Caco-2 (cell line): ENCODE data around the gene JAKMIP3. TPM values are rescaled to one million over a fixed set of nuclear protein-coding genes. Genes with fewer than 3 reads are reported as not detected.

Source experiments
- BruUV-seq: library from RNA; stranded (reverse); fragments of 400-500 nt; replicated peaks from 2 replicates; lab custom pipeline; 2021; lab: Mats Ljungman, UMichigan
- CTCF ChIA-PET: fragments of 300-600 bp; sonication (Branson Sonifier 250); formaldehyde crosslinking; loops from one replicate; lab custom pipeline; 2022; ENCODE audit warnings: antibody characterized with exemption; lab: Charles Lee
- POLR2A ChIA-PET: fragments of 300-600 bp; sonication (Branson Sonifier 250); formaldehyde crosslinking; loops from one replicate; lab custom pipeline; 2022; ENCODE audit warnings: antibody characterized with exemption; lab: Charles Lee
- DNase-seq, 2 experiments: peaks; one replicate each; pipeline versions ENCODE4 v3.0.0 to v3.0.0-alpha.2; 2020 to 2022
- H3K27me3 ChIP-seq: replicated peaks from 2 replicates; pipeline ENCODE4 v1.6.0; 2011; ENCODE audit warnings: low read length; ENCODE audit not compliant: control insufficient read depth, insufficient read depth
- H3K36me3 ChIP-seq: 2 replicates; pipeline ENCODE4 v1.5.1; 2011; ENCODE audit warnings: low read length; ENCODE audit not compliant: control insufficient read depth, insufficient read depth
- H3K4me1 ChIP-seq: fragments of 250-450 bp; sonication (Bioruptor Pico); 2 replicates; pipeline ENCODE4 v1.5.1; 2020; ENCODE audit warnings: mild to moderate bottlenecking
- H3K4me3 ChIP-seq: 2 replicates; pipeline ENCODE4 v1.5.1; 2011; ENCODE audit warnings: low read depth, mild to moderate bottlenecking, control low read depth, low read length
- H3K9me3 ChIP-seq: fragments of 250-450 bp; sonication (Bioruptor Pico); 2 replicates; pipeline ENCODE4 v1.5.1; 2020; ENCODE audit warnings: mild to moderate bottlenecking, moderate library complexity
- H3K27ac Mint-ChIP-seq: one replicate; pipeline ENCODE4 v1.8.0; 2022; ENCODE audit warnings: mixed read lengths; ENCODE audit not compliant: unreplicated experiment
- H3K27me3 Mint-ChIP-seq: one replicate; pipeline ENCODE4 v1.8.0; 2022; ENCODE audit warnings: mixed read lengths; ENCODE audit not compliant: insufficient read depth, unreplicated experiment
- H3K36me3 Mint-ChIP-seq: one replicate; pipeline ENCODE4 v1.8.0; 2022; ENCODE audit warnings: mild to moderate bottlenecking, mixed read lengths; ENCODE audit not compliant: insufficient read depth, unreplicated experiment
- H3K4me1 Mint-ChIP-seq: one replicate; pipeline ENCODE4 v1.8.0; 2022; ENCODE audit warnings: low read depth, mixed read lengths; ENCODE audit not compliant: unreplicated experiment
- H3K4me3 Mint-ChIP-seq: one replicate; pipeline ENCODE4 v1.8.0; 2022; ENCODE audit warnings: mild to moderate bottlenecking, moderate library complexity, mixed read lengths; ENCODE audit not compliant: unreplicated experiment
- H3K9me3 Mint-ChIP-seq: one replicate; pipeline ENCODE4 v1.8.0; 2022; ENCODE audit warnings: mixed read lengths; ENCODE audit not compliant: unreplicated experiment
- intact Hi-C: fragments of 100-400 bp; cut with micrococcal nuclease; formaldehyde crosslinking; loops from one replicate; pipeline ENCODE4 v1.10.0; 2022; ENCODE audit not compliant: unreplicated experiment
- total RNA-seq: library from RNA; stranded (reverse); gene quantifications from 2 replicates; pipeline ENCODE4 v1.2.3, GENCODE V29; 2022
- TF ChIP-seq, protein P1 (sequence below), 2 experiments: fragments of 200-600 bp in 1 of 2; IDR thresholded peaks; 1 replicate in 1 of 2; 2 replicates in 1 of 2; pipeline versions ENCODE4 v1.5.1 to v1.8.0; 2011 to 2022; ENCODE audit warnings: antibody characterized with exemption in 1 of 2, control low read depth in 1 of 2, inconsistent platforms in 1 of 2, low read depth in 1 of 2, low read length in 1 of 2, mild to moderate bottlenecking in 1 of 2, moderate library complexity in 1 of 2; ENCODE audit not compliant: insufficient read depth in 1 of 2, severe bottlenecking in 1 of 2, unreplicated experiment in 1 of 2

Gene JAKMIP3
- total RNA-seq, 1 experiment from 2014 or later, result 0.50 TPM

- Mint-ChIP-seq H3K27ac (no peak overlapping the region), H3K9me3 (peaks cover 8% of the 10 kb centered on the region), H3K27me3 (peaks cover 19% of the 10 kb centered on the region), H3K4me3 (no peak overlapping the region), H3K36me3 (peaks cover 3% of the 10 kb centered on the region), H3K4me1 (no peaks in the 10 kb centered on the region)
- TF ChIP-seq, protein P1, sequence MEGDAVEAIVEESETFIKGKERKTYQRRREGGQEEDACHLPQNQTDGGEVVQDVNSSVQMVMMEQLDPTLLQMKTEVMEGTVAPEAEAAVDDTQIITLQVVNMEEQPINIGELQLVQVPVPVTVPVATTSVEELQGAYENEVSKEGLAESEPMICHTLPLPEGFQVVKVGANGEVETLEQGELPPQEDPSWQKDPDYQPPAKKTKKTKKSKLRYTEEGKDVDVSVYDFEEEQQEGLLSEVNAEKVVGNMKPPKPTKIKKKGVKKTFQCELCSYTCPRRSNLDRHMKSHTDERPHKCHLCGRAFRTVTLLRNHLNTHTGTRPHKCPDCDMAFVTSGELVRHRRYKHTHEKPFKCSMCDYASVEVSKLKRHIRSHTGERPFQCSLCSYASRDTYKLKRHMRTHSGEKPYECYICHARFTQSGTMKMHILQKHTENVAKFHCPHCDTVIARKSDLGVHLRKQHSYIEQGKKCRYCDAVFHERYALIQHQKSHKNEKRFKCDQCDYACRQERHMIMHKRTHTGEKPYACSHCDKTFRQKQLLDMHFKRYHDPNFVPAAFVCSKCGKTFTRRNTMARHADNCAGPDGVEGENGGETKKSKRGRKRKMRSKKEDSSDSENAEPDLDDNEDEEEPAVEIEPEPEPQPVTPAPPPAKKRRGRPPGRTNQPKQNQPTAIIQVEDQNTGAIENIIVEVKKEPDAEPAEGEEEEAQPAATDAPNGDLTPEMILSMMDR (IDR thresholded peaks at IDR 0.05; ENCODE audit: insufficient read depth in 1 of 2, low read depth in 1 of 2, low read length in 1 of 2, severe bottlenecking in 1 of 2, unreplicated experiment in 1 of 2), result no peak
- H3K4me1 ChIP-seq, result no peaks in the 10 kb centered on the region
- DNase-seq, result no peak
- ChIA-PET POLR2A (no interaction called here), CTCF (no interaction called here)
- no peak overlapping the region for H3K4me3 ChIP-seq
- BruUV-seq, result no TSS peak
- H3K27me3 ChIP-seq, result no peaks in the 10 kb centered on the region; the same call in 1 of the 2 replicates
- H3K9me3 ChIP-seq, result peaks cover 13% of the 10 kb centered on the region
- intact Hi-C loops, result no loop called here
- no peaks in the 10 kb centered on the region for H3K36me3 ChIP-seq
Observed at GRCh38 chr10:132057191-132057681, 8.5 kb upstream of the JAKMIP3 start.

DNA sequence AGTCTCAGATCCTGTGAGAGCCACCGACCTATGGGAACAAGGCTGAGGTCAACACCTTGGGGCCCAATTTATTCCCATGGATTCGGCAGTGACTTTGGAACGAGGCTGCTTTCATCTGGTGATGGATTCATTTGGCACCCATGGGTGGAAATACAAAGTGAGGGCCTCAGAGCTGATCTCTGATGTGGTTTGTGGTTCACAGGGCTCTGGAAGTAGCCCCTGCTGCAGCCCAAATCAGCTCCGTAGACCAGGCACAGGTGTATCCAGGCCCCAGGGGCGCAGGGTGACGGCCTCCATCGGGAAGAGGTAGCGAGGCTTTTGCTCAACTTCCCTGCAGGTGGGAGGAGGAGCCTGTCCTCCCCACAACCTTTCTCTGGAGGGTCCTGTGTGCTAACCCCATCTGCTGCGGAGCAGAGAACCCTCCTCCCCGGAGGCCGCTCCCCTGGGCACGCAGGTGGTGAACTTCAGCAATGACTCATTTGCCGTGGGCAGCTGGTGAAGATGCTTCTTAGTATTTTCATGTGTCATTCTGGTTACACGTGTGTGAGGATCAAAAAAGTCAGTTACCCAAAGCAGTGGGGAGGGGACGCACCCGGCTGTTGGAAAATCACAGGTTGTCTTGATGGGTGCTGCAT, 7.5 kb upstream of the JAKMIP3 start:
- intact Hi-C loops, result no loop called here
- BruUV-seq, result no TSS peak
- peaks cover 5% of the 10 kb centered on the region for H3K9me3 ChIP-seq
- Mint-ChIP-seq H3K4me1 (no peaks in the 10 kb centered on the region), H3K9me3 (no peaks in the 10 kb centered on the region), H3K27me3 (peaks cover 19% of the 10 kb centered on the region), H3K27ac (no peak overlapping the region), H3K4me3 (no peak overlapping the region), H3K36me3 (no peaks in the 10 kb centered on the region)
- H3K4me3 ChIP-seq, result no peak overlapping the region
- POLR2A ChIA-PET, result no interaction called here
- CTCF ChIA-PET, result no interaction called here
- no peaks in the 10 kb centered on the region for H3K4me1 ChIP-seq
- no peaks in the 10 kb centered on the region for H3K36me3 ChIP-seq
- TF ChIP-seq, protein P1 (IDR thresholded peaks at IDR 0.05; ENCODE audit: insufficient read depth in 1 of 2, low read depth in 1 of 2, low read length in 1 of 2, severe bottlenecking in 1 of 2, unreplicated experiment in 1 of 2), result no peak
- no peak for DNase-seq
- no peaks in the 10 kb centered on the region; the same call in 1 of the 2 replicates for H3K27me3 ChIP-seq

DNA sequence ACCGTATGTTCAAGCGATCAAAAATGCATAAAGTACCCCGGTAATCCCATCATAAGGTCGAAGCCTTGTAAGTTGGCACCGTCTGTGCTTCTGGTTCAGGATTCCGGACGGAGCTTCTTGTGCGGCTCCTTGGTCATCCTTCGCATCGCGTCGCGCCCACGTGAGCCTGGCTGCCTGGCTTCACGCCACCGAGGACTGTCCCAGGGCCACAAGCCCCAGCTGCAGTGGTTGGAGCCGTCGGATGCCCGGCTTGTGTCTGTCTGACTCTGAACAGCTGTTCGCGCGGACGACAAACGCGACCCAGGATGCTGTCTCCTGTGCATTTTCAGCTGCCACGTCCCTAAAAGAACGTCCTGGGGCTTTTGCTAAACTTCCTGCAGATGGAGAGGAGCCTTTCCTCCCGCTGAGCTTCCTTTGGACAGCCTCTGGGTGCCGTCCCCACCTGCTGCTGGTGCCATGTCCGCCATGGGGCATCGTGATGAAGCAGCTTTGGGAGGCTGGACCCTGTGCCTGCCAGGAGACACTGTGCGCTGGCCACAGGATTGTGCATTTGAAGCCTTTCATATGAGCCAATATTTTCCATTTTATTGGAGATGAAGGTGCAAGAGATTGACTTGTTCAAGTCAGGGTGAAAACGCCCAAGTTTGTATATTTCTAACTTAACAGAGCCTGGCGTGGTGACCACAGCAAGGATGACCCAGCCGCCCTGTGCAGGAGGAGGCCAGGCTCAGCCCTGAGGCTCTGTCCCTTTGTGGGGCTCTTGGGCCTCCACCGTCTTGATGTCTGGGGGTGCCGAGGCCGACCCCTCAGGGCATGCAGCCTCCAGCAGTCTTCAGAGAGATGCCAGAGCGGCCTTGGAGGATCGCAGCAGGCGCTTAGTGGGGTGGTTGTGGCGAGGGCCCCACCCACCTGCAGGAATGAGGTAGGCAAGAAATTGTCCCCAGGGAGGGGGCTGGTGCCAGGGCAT, 6.7 kb upstream of the JAKMIP3 start:
- peaks cover 19% of the 10 kb centered on the region for H3K27me3 Mint-ChIP-seq
- BruUV-seq, result no TSS peak
- TF ChIP-seq, protein P1 (IDR thresholded peaks at IDR 0.05; ENCODE audit: insufficient read depth in 1 of 2, low read depth in 1 of 2, low read length in 1 of 2, severe bottlenecking in 1 of 2, unreplicated experiment in 1 of 2), result no peak
- H3K4me1 ChIP-seq, result no peaks in the 10 kb centered on the region
- intact Hi-C loops, result no loop called here
- DNase-seq, result peak in 1 of 2 experiments; percentile 13
- H3K4me3 Mint-ChIP-seq, result no peak overlapping the region
- H3K27ac Mint-ChIP-seq, result no peak overlapping the region
- H3K4me1 Mint-ChIP-seq, result no peaks in the 10 kb centered on the region
- no peaks in the 10 kb centered on the region for H3K9me3 Mint-ChIP-seq
- H3K27me3 ChIP-seq, result no peaks in the 10 kb centered on the region; the same call in 1 of the 2 replicates
- ChIA-PET POLR2A (no interaction called here), CTCF (no interaction called here)
- no peak overlapping the region for H3K4me3 ChIP-seq
- H3K36me3 ChIP-seq, result no peaks in the 10 kb centered on the region
- H3K9me3 ChIP-seq, result peaks cover 4% of the 10 kb centered on the region; the same call in 1 of the 2 replicates
- H3K36me3 Mint-ChIP-seq, result no peaks in the 10 kb centered on the region
